Hematopoietic multipotent progenitor cell treated with erythropoietin and hydrocortisone succinate and interleukin-3 and kit ligand, for 4 days (in vitro differentiated cells): ENCODE data around the gene GRXCR2.

Experiments
- DNase-seq: peaks from one replicate; pipeline ENCODE4 v3.0.0-alpha.2; 2015

Gene GRXCR2

DNA sequence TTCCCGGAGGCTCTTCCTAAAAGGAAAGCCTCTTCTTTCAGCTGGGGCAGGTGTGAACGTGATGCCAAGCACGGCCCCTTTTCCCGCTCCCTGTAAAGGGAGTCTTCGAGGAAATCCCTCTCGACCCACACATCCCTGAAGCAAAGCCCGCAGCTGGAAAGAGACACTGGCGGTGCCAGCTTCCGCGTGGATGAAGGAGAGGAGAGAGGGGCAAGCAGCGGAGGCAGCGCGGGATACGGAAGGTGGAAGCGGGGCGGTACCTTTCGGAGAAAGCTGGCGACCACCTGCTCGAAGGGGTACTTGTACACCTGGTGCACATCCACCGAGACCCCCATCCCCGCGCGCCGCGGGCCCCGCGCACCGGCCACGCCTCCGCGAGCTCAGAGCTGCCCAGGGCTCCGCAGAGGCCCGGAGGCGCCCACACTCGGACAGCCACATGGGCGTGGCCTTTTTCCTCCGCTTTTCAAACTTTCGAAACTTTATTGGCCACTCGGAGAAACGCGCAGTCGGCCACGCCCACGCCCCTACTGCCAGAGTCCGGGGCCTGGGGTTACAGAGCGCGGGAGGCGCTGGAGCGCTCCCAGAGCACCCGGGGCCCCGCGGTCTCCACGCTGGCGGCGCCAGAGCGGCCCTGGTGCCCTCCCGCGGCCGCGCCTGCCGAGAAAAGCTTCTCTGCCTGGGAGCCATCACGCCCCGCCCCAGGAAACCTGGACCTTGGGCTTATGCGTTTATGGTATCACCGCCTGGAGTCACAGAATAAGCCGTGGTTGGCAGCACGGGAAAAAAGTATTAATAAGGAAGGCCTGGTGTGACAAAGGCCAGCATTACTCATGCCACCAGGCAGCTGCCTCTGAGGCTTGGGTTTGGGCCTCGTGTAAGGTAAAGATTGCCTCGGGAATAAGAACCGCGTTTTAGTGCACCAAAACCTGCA lies 37.6 kb downstream of the GRXCR2 start, which contains the start of gene PRELID2:
Gene PRELID2, minus strand, starts transcription at position 426 of the 931 bp plus-strand sequence. Its CDS starts 91 bp downstream, at position 335.
- peak; percentile 98 for DNase-seq

DNA sequence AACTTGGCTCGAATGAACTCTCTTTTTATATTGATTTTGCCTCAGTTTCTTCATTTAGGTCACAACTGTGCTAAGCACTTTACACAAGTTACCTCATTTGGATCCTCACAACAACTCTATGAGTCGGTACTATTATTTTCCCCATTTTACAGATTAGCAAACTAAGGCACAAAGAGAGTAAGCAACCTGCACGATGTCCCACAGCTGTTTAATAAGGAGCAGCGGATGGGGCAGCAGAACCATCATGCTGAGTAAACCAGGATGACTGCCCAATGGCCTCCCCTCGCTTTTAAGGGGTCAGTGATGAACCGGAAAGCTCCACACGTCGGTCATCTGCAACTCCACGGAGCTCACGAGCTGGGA lies 38.3 kb downstream of the GRXCR2 start:
- peak; percentile 40 for DNase-seq

DNA sequence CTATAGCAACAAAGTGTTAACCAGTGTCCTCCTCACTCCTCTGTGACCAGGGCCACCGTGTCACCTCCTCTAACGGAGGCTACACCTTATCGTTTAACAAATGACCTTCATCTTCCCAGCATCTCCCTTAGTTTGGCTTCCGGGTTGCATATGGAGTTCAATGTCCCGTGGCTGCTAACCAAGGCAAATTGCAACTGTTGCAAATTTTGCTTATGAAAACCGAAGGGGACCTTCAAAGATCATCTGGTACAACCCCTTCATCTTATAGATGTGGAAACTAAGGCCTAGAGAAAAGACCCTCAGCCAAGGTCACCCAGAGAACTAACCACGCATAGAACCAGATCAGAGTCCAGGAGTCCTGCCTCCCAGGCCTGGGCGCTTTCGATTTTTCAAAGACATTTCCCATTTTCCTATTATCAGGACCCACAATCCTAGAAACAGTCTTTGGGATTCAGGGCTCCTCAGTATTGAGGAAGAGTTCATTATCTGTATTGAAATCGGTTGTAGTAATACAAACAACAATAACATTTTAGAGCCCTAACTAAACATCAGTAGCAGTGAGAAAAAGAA lies 39.1 kb downstream of the GRXCR2 start:
- DNase-seq: no peak

- DNase-seq: no peak
Observed at GRCh38 chr5:145830594-145830993, 42.2 kb downstream of the GRXCR2 start.

DNA sequence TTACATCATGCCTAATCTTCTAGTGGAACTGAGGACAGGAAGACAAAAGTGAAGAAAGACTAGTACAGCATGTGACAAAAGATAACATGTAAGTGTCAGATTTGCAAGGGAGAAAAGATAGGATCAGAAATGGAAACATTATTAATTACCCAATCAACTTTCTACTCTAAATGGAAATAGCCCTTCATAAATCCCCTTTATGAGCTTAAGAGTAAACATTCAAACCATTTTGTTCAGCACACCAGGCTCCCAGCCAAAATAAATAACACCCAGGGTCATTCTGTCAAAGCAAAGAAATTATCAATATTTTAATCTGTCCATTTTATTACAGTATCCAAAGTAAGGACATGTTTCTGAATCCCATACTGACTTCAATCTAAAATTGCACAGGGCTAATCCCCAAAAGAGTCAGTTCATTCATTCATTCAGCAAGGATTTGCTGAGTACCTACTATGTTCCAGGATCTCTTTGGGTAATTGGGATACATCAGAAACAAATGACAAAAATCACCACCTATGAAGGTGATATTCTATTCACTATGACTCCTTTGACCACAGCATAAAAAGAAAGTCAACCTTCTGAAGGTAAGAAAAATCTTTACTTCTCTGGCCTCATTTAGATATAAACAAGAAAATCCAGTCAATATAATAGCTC lies 43.0 kb downstream of the GRXCR2 start:
- DNase-seq: no peak

GRCh38 chr5:145826895-145827674 lies 45.7 kb downstream of the GRXCR2 start:
- DNase-seq: peak; percentile 42

DNA sequence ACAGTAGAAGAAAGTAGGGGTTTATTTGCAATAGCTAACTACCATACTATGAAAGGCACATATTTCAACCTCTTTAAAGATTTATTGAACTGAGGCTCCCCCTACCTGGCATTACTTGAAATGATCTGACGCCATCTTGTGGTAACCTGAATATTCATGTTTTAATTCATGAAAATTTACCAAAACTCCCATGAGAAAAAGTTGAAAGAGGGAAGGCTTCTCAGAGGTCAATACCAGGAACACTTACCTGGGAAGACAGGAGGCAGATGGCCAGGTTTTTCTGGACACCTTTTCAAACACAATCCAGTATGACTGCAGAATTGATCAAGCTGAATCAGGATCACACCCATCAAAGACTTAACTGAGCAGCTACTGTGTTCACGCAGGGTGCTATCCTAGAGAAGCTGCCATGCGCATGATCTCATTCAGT lies 47.0 kb downstream of the GRXCR2 start:
- peak; percentile 86 for DNase-seq

DNA sequence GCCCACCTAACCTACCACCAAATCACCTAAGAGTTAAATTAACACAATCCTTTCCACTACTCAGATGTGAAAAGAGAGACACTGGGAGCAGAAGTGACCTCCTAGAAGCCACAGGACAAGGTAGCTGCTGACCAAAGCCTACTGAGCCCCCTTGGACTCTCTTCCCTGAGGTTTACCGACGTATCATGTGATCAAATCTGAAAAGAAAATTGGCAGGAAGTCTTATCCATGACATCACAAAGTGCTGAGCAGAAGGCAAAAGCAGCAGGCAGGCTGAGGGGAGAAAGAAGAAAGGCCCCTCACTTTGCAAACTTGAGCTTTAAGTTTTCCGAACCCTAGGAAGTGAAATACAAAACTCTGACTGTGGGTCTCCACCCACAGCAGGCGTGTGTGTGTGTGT lies 48.8 kb downstream of the GRXCR2 start:
- peak; percentile 36 for DNase-seq

- peak; percentile 28 for DNase-seq
Observed at GRCh38 chr5:145818604-145819003, 54.2 kb downstream of the GRXCR2 start.

DNA sequence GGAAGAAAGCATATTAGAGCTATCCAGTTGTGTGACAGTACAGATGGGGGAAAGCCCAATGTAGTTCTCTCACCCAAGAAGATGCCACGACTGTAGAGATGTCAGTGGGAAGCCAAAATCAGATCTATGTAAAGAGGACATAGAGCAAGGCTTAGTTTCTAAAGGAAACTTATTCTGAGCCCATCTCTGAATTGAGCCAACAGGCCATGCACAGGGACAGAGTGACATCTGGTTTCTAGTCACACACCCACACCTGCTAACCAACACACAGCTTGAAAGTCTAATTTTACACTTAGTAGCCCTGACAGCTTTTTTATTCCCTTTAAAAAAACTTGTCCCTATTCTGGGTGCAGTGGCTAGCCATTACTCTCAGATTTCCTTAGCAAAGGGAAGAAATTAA lies 59.9 kb downstream of the GRXCR2 start:
- no peak for DNase-seq

DNA sequence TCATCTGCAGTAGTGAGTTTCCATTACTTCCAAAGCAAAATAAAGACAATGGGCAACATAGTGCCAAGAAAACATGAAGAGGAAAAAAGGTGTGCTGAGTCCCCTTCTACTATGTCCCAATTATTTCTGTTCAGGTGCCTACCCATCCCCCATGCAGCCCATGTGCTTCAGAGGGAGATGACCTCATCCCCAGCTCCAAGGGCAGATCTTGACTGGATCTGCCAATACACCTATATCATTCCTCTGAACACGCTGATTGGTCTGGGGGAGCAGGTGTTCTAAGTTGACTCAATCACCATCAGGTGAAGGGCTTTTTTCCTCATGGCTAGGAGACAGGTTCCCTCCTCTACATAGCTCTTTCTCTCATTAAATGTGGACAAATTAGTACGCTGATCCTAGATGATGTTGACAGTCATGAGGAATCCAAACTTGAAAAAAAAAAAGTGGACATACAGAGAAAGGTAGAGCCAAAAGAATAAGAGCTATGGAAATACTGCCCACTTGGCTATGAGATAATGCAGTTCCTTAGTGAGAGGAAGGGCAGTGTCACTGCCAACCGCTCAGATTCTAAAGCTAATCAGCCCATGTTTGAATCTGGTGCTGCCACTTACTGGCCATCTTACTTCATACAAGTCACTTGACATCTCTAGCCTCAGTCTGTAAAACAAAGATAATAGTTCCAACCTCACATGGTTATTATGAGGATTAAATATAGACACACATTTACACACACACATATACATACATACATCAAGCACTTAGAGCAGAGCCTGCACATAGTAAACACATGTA lies 60.8 kb downstream of the GRXCR2 start:
- DNase-seq: peak; percentile 70
